Measurements from ENCODE around the gene MESP2.

Gene MESP2

GRCh38 chr15:89755701-89756100, 20.4 kb upstream of the MESP2 start:
- no peak for DNase-seq (ENCODE audit: low spot score)

DNA sequence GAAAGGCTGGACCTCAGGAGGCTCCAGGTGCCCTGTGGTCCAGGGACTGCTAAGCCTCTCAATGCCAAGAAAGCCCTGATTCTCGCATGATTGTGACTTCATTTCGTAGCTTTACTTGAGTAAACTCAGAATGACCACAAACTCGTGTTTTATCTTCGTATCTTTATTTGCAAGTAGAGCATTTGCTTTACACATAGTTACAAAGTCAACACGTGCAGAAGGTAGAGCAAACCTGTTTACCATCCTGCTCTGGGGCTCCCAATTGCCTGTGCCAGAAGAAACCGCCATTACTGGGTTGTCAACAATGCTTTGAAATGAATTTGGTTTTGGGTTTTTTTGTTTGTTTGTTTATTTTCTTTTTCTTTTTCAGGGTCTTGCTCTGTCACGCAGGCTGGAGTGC, 19.2 kb upstream of the MESP2 start:
- no peak for DNase-seq (ENCODE audit: low spot score)

GRCh38 chr15:89758283-89758682, 17.8 kb upstream of the MESP2 start:
- no peak for DNase-seq (ENCODE audit: low spot score)

- DNase-seq (ENCODE audit: low spot score) = no peak
Measured at GRCh38 chr15:89758981-89759380, 17.2 kb upstream of the MESP2 start.

DNA sequence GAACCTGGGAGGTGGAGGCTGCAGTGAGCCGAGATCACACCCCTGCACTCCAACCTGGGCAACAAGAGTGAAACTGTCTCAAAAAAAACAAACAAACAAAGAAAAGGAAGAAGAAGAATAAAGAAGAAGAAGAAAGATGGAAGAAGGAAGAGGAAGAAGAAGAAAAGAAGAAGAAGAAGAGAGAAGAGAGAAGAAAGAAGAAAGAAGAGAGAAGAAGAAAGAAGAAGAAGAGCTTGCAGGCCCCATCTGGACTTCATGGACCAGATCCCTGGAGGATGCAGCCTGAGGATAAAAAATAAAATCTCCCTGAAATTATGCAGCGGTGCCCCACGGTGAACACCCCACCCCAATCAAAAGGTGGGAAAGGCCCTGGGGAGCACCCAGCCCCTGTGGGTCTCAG, 16.3 kb upstream of the MESP2 start:
- no peak for DNase-seq (ENCODE audit: low spot score)

DNA sequence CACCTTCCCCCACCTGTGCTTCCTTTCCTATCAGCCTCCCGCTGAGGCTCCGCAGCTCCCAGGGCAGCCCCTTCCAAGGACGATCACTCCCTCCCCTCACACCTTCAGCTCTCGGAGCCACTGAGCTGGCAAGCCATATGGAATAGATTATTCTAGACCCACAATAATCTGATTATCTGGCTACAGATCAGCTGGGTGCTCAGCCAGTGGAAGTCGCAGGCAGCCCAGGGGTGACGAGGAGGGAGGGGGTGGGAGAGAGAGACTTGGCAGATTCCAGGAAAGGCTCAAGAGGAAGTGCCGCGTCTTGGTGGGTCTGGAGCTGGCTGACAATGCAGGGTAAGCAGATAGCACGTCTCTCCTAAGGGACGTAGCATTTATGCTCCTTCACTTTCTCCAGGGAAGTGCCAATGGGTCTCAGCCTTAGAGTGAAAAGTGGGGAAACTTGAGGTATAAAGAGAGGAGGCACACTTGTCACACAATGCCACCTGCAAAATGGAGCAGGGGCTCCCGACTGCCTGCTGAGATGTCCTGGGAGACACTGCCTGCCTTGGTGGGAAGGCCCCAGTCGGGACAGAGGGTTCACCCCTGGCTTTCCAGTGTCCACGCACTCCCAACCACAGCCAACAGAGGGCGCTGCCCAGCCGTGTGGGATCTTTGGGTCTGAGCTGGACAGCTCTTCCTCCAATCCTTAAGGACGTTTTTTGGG, 15.7 kb upstream of the MESP2 start:
- peak; percentile 79 for DNase-seq (ENCODE audit: low spot score)

DNA sequence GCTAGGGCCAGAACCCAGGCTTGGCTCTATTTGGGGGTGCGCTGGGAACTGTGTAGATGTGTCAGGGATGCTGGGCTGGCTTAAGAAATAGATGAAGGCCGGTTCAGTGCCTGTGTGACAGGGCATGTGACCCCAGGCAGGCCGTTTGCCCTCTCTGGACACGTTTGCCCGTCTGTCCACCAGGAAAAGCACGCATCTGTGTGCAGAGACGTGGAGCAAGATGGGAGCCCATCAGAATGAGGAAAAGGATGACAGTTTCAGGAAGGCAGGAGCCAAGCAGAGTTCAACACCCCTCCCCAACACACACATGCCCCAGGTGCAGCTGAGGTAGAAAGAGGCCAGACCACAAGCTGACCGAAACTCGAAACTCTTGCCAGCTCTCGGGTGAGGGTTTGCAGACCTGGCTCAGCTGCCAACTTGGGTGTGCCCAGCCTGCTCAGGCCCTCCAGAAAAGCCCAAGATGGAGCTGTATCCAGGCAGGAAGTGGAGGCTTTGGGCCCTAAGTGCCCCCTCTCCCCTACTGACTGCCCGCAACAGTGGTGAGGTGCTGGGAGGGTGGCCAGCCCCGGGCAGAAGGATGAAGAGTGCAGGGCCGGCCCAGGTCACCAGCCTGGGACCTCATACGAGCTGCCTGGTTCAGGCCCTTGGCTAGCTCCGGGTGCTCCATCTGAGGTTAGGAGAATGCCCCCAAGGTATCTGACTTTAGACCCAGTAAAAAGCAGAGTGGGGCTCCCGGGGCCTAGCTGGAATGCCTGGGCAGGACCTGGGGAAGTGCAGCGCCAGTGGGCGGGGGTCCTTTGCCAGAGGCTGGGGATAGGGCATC, 14.9 kb upstream of the MESP2 start:
- DNase-seq (ENCODE audit: low spot score) = peak; percentile 72

- no peak for DNase-seq (ENCODE audit: low spot score)
Measured at GRCh38 chr15:89761929-89762328, 14.2 kb upstream of the MESP2 start.

DNA sequence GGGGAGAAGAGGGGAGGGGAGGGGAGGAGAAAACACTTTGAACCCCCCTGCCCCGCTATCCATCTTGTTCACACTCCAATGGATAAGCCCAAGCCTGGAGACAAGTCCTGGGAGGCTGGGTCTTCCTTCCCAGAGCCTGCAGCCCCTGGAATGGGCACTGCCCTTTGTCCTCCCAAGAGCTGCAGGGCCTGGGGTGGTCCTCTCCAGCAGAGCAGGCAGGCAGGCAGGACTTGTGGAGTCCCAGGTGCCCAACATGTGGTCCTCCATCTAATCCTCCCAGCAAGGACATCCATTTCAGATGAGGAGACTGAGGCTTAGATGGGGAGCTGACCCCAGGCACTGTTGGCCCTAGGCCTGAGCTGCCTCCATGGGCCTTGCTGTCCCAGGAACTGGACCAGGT, 10.4 kb upstream of the MESP2 start:
- no peak for DNase-seq (ENCODE audit: low spot score)

GRCh38 chr15:89766357-89767311, 9.5 kb upstream of the MESP2 start:
- DNase-seq (ENCODE audit: low spot score) = no peak

- DNase-seq (ENCODE audit: low spot score) = peak; percentile 41
Measured at GRCh38 chr15:89767411-89767915, 8.7 kb upstream of the MESP2 start.

DNA sequence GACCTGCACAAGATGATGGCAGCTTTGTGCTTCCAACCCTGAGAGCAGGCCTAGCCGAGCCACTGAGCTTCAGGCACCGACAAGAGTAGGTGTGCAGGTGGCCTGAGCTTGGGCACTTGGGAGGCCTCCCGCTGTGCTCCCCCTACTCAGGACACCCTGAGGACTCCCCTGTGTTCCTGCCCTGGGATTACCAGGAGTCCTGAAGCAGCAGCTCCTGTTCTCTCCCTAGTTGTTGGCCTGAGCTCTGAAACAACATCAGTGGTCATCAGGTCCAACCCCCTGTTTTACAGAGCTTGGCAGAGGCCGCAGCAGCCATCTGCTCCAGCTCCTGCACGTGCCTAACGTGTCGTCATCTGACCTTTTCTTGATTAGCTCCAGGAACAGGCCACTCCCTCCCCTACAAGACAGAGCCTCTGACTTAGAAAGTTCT, 8.0 kb upstream of the MESP2 start:
- DNase-seq (ENCODE audit: low spot score) = no peak

- DNase-seq (ENCODE audit: low spot score) = no peak
Measured at GRCh38 chr15:89769366-89769765, 6.8 kb upstream of the MESP2 start.

DNA sequence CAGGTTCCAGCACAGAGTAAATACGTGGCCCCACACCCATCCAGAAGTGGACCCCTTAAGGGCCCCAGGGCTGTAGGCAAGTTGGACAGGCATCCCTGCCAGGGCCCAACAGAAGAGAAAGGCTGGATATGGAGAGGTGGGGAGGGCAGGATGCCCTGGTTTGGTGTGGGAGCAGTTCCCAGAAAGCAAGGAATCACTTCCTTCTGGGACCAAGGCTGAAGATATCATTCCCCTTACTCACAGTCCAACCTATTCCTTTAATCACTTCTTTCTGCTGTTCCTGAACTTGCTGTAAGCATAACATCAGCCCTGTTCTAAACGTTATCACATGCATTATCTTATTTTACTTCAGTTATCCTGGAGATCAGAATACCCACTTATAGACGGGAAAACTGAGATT, 6.1 kb upstream of the MESP2 start:
- DNase-seq (ENCODE audit: low spot score) = peak; percentile 54

GRCh38 chr15:89772932-89773583, 3.1 kb upstream of the MESP2 start:
- no peak for DNase-seq (ENCODE audit: low spot score)

GRCh38 chr15:89774492-89774891, 1.6 kb upstream of the MESP2 start:
- no peak for DNase-seq (ENCODE audit: low spot score)

GRCh38 chr15:89775815-89776214, 317 bp upstream of the MESP2 start:
- DNase-seq (ENCODE audit: low spot score) = no peak

DNA sequence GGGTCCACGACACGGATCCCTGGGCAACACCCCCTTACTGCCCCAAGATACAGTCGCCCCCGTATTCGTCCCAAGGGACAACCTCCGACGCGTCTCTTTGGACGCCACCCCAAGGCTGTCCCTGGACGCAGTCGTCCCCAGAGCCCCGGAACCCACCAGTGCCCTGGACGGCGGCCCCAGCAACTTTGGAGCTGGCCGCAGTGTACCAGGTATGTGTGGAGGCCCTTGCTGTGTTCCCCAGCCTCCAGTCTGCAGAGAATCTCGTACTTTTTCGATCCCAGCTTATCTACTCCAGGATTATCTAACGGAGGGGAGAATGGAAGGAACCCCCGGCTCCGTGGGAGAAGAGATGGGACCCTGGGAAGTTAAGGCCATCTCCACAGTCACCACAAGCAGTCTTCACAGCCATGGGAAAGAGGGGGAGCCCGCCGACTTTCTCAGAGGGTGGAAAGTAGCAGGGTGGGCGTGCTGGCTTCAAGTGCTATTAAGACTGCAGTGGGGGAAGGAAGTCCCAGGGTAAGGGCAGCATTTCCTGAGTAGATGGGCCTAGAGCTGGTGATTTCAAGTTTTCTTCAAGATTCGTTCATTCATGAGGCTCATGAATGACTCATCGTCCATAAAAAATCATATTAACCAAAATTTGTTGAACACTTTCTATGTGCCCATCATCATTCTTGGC, 1.1 kb downstream of the MESP2 start:
- DNase-seq (ENCODE audit: low spot score) = no peak

GRCh38 chr15:89777782-89778380, 1.7 kb downstream of the MESP2 start:
- no peak for DNase-seq (ENCODE audit: low spot score)

DNA sequence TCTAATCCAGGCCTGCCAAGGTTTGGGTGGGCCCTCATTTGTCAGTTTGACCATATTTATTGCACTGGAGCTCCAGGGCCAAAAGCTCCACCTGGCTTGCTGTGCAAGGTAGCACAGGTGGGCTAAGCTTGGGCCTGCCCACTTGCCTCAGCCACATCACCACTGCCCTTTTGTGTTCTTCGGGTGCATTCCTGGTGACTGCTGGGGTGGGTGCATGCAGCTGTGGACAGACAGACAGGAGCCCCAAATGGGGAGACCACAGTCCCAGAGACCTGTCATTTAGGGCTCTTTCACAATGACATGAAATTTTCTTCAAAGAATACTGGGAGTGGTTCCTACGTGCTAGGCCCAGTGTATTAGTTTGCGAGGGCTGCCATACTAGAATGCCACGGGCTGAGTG, 2.7 kb downstream of the MESP2 start:
- DNase-seq (ENCODE audit: low spot score) = no peak

DNA sequence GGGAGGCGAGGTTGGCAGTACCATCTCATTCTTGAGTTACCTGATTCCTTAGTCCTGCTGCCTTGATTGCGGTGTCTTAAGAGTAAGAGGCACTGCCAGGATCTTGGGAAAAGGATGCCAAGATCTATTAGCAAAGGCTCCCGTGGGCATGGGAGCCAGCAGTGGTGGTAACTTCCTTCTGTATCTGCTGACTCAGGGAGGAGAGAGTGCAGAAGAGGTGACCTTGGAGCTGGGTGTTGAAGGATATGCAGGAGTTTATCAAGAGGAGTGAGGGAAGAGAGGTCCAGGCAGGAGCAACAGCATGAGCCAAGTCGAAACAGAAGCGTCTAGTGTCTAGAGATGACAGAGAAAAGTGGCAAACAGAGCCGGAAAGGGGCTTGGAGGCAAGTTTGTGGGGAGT, 4.5 kb downstream of the MESP2 start:
- DNase-seq (ENCODE audit: low spot score) = no peak
